Activated CD4-positive, alpha-beta T cell treated with anti-CD3 and anti-CD28 coated beads for 24 hours (primary cell): ENCODE data around the gene POMT2.
"Not testable (repeated sequence)": the region's sequence is repeated elsewhere in the genome, so short reads cannot be mapped to it uniquely, and the experiment has no call there.

Source experiments
- DNase-seq, 2 donors: peaks; one replicate each; pipeline ENCODE4 v3.0.0-alpha.2; 2020; ENCODE audit warnings: low read depth in 2 of 2

Gene POMT2

GRCh38 chr14:77324816-77325745, 4.4 kb upstream of the POMT2 start:
- no peak for DNase-seq

GRCh38 chr14:77324289-77324688, 3.6 kb upstream of the POMT2 start:
- no peak for DNase-seq

DNA sequence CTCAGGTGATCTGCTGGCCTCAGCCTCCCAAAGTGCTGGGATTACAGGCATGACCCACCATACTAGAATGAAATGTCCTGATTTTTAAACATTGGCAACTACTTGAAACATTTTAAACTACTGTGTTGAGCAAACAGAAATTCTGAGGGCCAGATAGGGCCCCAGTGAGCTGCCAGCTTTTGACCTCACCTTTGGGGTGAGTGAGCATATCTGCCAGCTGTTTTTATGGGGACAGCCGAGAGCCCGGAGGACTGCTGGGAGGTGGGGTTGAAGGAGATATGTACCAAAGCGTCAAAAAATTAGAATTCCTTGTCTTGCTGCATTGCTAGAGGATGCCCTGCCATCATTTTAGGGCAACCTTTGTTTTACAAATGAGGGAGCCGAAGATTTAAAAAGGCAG, 2.9 kb upstream of the POMT2 start:
- no peak for DNase-seq

DNA sequence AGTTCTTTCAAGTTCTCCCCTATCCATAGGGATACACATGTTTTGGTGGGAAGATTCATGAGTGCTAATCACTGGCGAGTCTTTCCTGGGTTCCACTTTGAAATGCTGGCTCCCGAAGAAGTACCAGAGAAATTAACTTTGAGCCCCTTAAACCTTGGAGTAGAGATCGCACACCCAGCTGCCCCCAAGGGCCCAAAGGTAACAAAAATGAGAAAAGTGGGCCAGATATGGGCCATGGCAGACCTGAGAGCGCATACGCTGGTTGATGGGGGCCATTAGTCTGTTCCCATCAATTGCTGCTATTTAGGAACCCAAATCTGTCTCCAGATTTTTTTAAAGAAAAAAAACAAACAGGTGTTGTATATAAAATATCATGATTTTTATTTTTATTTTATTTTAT, 2.3 kb upstream of the POMT2 start:
- no peak for DNase-seq

DNA sequence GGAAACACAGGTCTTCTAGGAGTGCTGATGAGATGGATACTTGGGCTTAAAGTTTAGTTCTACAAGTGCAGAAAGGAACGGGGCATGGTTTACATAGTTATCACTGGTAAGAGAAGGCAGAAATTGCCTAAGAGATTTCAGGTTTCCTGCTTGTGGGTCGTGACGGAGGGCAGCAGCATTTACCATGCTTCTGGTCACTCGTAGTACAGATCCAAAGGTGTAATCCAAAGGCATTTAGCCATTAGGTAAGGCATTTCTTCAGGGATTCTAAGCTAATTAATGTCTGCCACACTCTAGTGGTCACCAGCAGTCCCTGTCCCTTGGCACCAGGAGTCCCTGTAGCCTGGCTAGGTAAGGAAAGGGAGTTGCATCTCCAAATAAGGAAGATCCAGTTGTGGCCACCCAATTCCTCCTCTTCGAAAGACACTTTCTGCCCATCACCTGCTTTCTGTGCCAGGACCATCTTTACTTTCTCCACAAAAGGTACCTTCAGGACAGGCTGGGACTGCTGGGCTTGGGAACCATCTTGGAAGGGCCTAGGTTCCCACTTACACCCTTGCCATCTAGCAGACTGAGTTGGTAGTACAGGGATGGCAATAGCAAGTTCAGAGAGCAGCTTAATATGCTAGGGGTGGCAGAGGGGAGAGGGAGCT, 1.7 kb upstream of the POMT2 start:
- DNase-seq, result no peak

DNA sequence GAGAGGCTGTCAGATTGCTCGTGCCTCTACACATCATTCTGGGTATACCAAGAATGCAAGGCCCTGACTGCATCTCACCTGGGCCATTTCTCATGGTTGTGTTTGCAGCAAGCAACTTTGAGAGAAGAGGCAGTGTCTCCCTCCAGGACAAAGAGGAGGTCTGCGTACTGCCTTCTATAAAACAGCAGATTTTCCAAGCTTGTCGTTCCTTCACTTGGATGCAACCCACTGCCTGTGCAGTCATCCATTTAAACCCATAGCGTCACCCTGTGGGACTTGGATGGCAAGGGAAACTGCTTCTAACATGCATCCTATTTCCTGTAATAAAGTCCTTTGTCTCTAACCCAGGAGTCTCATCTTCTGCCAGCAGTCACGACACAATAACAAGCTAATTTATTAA, 1.3 kb downstream of the POMT2 start:
- no peak for DNase-seq

DNA sequence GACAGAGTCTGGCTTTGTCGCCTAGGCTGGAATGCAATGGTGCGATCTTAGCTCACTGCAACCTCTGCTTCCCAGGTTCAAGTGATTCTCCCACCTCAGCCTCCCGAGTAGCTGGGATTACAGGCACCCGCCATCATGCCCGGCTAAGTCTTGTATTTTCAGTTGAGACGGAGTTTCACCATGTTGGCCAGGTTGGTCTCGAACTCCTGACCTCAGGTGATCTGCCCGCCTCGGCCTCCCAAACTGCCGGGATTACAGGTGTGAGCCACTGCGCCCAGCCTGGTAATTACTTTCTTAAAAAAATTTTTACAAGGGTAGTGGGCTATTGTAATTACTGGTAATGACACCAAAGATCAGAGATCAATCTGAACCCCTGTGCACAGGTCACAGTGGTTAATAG, 1.9 kb downstream of the POMT2 start:
- DNase-seq, result not testable (repeated sequence)

GRCh38 chr14:77318006-77318553, 2.6 kb downstream of the POMT2 start:
- no peak for DNase-seq

DNA sequence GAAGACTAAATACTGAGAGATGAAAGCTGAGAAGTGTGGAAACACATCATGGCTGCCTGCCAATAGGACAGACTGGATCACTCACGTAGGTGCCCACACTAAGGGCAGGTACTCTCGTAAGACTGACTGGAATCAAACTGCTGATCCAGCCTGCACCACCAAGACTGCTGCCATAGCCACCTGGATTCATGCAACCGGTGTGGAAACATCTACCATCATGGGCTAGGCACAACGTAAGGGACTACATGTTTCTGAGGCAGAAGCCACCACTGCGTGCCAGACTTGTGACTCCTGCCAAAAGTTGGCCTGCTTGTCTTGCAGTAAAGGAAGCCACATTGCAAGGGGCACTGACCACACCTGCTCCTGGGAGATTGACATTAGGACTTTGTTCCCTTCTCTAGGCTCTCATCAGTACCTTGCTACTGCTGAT, 3.8 kb downstream of the POMT2 start:
- DNase-seq, result no peak

GRCh38 chr14:77316195-77316505, 4.5 kb downstream of the POMT2 start:
- DNase-seq, result no peak

GRCh38 chr14:77314539-77315457, 5.9 kb downstream of the POMT2 start:
- no peak for DNase-seq

- DNase-seq, result no peak
These were observed 6.6 kb downstream of the POMT2 start for GRCh38 chr14:77314043-77314442.

DNA sequence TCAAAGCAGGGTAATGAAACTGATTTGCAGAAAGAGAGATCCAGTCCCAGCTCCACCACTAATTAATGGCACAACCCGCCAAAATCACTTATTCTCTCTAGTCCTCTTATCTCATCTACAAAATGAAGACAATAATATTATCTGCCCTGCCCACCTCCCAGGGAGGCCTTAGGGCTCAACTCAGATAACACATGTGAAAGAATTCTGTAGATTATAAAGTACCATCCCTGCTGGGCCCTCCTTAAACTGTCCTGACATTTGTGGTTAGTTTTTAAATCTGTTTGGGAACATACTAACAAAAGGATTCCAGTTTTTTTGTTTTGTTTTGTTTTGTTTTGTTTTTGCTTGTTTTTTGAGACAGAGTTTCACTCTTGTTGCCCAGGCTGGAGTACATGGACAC, 7.3 kb downstream of the POMT2 start:
- DNase-seq, result no peak

DNA sequence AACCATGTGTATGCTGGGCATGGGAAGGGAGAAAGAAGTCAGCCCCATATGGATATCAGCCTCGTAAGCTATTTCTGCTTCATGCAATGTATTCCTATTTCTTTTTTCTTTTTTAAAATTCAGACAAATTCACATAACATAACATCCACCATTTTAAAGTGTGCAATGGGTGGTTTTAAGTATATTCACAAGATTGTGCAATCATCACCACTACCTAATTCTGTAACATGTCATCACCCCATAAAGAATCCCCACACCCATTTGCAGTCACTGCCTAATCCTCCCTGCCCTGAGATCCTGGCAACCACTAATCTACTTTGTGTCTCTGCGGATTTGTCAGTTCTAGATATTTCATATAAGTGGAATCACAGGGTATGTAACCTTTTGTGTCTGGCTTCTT, 9.5 kb downstream of the POMT2 start:
- DNase-seq, result no peak

- DNase-seq, result no peak
These were observed 10.7 kb downstream of the POMT2 start for GRCh38 chr14:77310026-77310425.

DNA sequence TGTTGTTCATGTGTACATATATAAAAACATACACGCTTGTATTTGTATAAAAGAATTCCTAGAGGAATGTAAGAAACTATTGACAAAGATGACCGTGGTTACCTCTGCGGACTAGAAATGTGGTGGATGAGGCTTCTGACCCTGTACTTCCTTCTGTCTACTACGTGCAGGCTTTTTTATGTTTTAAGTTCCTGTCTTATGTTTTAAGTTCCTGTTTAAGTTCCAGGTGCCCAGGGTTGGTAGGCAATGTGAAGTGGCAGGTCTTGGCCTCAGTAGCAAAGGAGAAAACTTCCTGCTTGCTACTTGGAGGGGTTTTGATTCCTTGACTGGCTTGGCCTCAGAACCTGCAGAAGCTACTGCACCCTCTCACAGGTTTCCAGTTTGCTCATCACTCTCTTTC, 11.6 kb downstream of the POMT2 start:
- DNase-seq, result no peak

DNA sequence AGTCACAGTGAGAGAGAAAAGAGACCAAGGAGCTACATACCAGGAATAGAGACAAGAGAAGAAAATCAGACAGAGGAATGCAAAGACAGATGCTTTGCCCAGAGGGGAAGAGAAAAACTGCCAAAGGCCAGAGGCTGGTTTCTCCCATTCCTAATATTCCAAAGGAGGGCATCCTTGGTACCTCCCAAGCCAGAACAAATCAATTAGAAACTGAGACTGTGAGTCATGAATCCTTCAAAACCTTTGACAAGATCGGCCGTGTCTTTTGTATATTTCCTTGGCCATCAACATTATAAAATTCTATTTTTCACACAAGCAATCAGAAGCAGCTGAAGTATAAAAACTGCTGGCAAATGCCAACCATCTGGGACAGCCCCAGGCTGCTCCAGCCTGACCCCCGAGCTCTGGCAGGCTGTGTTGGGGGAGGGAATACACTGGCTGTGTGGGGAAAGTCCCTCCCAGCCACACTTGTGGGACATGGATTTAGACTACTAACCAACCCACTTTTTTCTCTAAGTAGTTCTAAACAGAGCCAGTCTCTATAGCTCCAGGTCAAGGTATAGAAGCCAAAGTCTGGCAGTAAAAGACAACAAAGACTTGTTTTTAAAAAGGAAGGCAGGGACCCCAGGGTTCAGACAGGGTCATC, 13.7 kb downstream of the POMT2 start:
- no peak for DNase-seq

- no peak for DNase-seq
These were observed 14.3 kb downstream of the POMT2 start for GRCh38 chr14:77306416-77306815.

DNA sequence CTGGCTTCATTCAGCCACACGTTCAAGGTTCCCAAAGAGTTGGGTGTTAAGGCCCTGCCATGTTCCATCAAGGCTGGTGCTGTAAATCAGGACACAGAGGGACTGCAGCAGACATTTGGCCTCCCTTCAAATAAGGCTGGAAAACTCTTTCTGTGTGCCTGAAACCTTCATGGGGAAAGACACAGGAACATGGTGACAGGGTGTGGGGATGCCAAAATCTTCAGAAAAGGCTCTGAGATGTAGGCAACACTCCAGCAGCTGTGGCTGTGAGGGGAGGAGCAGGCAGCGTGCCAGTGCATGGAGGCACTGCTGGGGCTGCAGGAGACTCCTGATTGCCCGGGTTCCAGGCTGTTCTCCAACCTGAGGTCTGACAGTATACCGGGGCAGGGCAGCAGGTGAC, 15.0 kb downstream of the POMT2 start:
- no peak for DNase-seq

GRCh38 chr14:77303417-77304156, 17.1 kb downstream of the POMT2 start:
- DNase-seq, result no peak

GRCh38 chr14:77302926-77303325, 17.8 kb downstream of the POMT2 start:
- DNase-seq, result peak; percentile 10 to 24
